ENCODE data around the gene PIGQ.

DNA sequence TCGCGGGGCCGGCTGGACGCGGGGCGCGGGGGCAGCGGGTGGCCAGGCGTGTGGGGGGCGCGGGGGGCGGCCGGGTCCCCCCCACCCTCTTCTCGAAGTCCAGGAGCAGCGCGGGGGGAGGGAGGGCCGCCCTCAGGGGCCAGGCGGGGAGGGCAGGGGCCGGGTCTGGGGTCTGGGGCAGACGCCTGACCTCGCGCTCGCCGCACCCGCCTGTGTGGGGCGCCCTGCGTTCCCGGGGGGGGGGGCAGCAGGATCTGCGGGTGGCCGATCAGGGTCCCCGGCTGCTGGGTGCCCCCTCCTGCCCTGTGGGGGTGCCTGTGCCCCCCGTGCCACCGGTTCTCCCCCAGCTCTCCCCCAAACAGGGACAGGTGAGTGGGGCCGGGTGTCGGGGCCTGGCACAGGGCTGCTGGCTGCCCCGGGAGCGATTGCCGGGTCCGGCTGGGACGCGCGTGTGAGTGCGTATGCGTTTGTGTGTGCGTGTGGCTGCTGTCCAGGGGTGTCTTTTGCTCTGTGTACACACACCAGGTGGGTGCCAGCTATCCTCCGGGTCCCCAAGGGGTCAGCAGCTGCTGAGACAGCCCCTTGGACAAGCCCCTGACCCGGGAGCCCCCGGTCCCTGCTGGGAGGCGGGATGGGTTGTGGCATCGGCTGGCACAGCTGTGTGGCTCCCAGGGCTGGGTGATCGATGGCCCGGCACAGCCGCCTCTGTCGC, 8.9 kb upstream of the PIGQ start:
- no peak for TF ChIP-seq TEAD4 (IDR thresholded peaks at IDR 0.05; ENCODE audit: borderline replicate concordance, insufficient read depth)
- TF ChIP-seq EP300 (IDR thresholded peaks at IDR 0.05; ENCODE audit: borderline replicate concordance in 1 of 2, low read depth in 1 of 2, low read length in 1 of 2): no peak
- TF ChIP-seq, protein P1, sequence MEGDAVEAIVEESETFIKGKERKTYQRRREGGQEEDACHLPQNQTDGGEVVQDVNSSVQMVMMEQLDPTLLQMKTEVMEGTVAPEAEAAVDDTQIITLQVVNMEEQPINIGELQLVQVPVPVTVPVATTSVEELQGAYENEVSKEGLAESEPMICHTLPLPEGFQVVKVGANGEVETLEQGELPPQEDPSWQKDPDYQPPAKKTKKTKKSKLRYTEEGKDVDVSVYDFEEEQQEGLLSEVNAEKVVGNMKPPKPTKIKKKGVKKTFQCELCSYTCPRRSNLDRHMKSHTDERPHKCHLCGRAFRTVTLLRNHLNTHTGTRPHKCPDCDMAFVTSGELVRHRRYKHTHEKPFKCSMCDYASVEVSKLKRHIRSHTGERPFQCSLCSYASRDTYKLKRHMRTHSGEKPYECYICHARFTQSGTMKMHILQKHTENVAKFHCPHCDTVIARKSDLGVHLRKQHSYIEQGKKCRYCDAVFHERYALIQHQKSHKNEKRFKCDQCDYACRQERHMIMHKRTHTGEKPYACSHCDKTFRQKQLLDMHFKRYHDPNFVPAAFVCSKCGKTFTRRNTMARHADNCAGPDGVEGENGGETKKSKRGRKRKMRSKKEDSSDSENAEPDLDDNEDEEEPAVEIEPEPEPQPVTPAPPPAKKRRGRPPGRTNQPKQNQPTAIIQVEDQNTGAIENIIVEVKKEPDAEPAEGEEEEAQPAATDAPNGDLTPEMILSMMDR (IDR thresholded peaks at IDR 0.05): no peak
- TF ChIP-seq ELF1 (IDR thresholded peaks at IDR 0.05): no peak
- TF ChIP-seq CHD2 (IDR thresholded peaks at IDR 0.05; ENCODE audit: low read length, partially characterized antibody): no peak
- no peak for TF ChIP-seq RAD21 (IDR thresholded peaks at IDR 0.05; ENCODE audit: low read length)
- TF ChIP-seq, protein P2, sequence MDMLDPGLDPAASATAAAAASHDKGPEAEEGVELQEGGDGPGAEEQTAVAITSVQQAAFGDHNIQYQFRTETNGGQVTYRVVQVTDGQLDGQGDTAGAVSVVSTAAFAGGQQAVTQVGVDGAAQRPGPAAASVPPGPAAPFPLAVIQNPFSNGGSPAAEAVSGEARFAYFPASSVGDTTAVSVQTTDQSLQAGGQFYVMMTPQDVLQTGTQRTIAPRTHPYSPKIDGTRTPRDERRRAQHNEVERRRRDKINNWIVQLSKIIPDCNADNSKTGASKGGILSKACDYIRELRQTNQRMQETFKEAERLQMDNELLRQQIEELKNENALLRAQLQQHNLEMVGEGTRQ (IDR thresholded peaks at IDR 0.05; ENCODE audit: borderline replicate concordance, low read depth, low read length): no peak
- TF ChIP-seq TAF1 (IDR thresholded peaks at IDR 0.05; ENCODE audit: borderline replicate concordance, low read depth, low read length): no peak
- TF ChIP-seq, protein P3, sequence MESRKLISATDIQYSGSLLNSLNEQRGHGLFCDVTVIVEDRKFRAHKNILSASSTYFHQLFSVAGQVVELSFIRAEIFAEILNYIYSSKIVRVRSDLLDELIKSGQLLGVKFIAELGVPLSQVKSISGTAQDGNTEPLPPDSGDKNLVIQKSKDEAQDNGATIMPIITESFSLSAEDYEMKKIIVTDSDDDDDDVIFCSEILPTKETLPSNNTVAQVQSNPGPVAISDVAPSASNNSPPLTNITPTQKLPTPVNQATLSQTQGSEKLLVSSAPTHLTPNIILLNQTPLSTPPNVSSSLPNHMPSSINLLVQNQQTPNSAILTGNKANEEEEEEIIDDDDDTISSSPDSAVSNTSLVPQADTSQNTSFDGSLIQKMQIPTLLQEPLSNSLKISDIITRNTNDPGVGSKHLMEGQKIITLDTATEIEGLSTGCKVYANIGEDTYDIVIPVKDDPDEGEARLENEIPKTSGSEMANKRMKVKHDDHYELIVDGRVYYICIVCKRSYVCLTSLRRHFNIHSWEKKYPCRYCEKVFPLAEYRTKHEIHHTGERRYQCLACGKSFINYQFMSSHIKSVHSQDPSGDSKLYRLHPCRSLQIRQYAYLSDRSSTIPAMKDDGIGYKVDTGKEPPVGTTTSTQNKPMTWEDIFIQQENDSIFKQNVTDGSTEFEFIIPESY (IDR thresholded peaks at IDR 0.05; ENCODE audit: borderline replicate concordance, low read depth): no peak
- no peak for TF ChIP-seq EZH2phosphoT487 (IDR thresholded peaks at IDR 0.05; ENCODE audit: borderline replicate concordance, low read depth)
- no peak for TF ChIP-seq POLR2AphosphoS5 (IDR thresholded peaks at IDR 0.05; ENCODE audit: low read depth, low read length)
